Adrenal gland (tissue), 5 donors: ENCODE data around the gene SZT2.

Source experiments
- CTCF ChIP-seq, 6 experiments: fragments of 450-650 bp in 4 of 6; fragments of 200-600 bp in 2 of 6; sonication (generic) in 1 of 6; IDR thresholded peaks; 1 replicate in 5 of 6; 2 replicates in 1 of 6; pipeline versions ENCODE4 v1.5.1 to v1.8.0; 2016 to 2021; ENCODE audit warnings: antibody characterized with exemption in 6 of 6, mild to moderate bottlenecking in 2 of 6, moderate library complexity in 1 of 6
- POLR2A ChIP-seq, 2 donors: fragments of 450-650 bp; IDR thresholded peaks; one replicate each; pipeline ENCODE4 v1.6.1; 2017; ENCODE audit warnings: antibody characterized with exemption in 2 of 2, mild to moderate bottlenecking in 2 of 2, moderate library complexity in 1 of 2
- donor health status: DM: no; HTN: no; CAD: no.

- TF ChIP-seq POLR2A (IDR thresholded peaks at IDR 0.05) (no peak), CTCF (IDR thresholded peaks at IDR 0.05) (no peak)
Observed at GRCh38 chr1:43415901-43416300, 26.2 kb downstream of the SZT2 start.
